Activated CD8-positive, alpha-beta memory T cell treated with anti-CD3 and anti-CD28 coated beads, Interleukin-2, amount 50 U/mL, for 48 hours (primary cell): ENCODE data around the gene PEX10.

Experiments used
- DNase-seq: peaks from one replicate; pipeline ENCODE4 v3.0.0-alpha.2; 2020

The PEX10 gene

GRCh38 chr1:2372551-2373490 lies 39.5 kb downstream of the PEX10 start:
- no peak for DNase-seq

- DNase-seq: no peak
Measured at GRCh38 chr1:2368053-2368744, 44.2 kb downstream of the PEX10 start.

- no peak for DNase-seq
Measured at GRCh38 chr1:2363847-2364513, 48.4 kb downstream of the PEX10 start.

GRCh38 chr1:2360588-2361364 lies 51.6 kb downstream of the PEX10 start:
- DNase-seq: no peak

- no peak for DNase-seq
Measured at GRCh38 chr1:2358651-2359640, 53.4 kb downstream of the PEX10 start.

- no peak for DNase-seq
Measured at GRCh38 chr1:2358072-2358471, 54.3 kb downstream of the PEX10 start.

GRCh38 chr1:2356911-2357845 lies 55.2 kb downstream of the PEX10 start:
- DNase-seq: no peak

- no peak for DNase-seq
Measured at GRCh38 chr1:2356401-2356800, 56.0 kb downstream of the PEX10 start.

GRCh38 chr1:2355373-2356261 lies 56.7 kb downstream of the PEX10 start:
- no peak for DNase-seq

- no peak for DNase-seq
Measured at GRCh38 chr1:2354511-2355372, 57.6 kb downstream of the PEX10 start.
